HG03378 (cell line): ENCODE results near the gene PCDHGA8.
"Not testable (repeated sequence)": the region's sequence is repeated elsewhere in the genome, so short reads cannot be mapped to it uniquely, and the experiment has no call there.

Experiments
- ATAC-seq: cut with Tn5 transposase; IDR thresholded peaks from one replicate; pipeline ENCODE4 v1.9.1; 2021; ENCODE audit warnings: mild to moderate bottlenecking, moderate library complexity; ENCODE audit not compliant: unreplicated experiment

The PCDHGA8 gene

GRCh38 chr5:141369994-141370848 is 22.2 kb upstream of the PCDHGA8 start, which contains the start of gene PCDHGB3:
TSS of gene PCDHGB3 (plus strand) at chr5:141370242. CDS start at chr5:141370395, 153 bp downstream.
- peak; percentile 95 for ATAC-seq

DNA sequence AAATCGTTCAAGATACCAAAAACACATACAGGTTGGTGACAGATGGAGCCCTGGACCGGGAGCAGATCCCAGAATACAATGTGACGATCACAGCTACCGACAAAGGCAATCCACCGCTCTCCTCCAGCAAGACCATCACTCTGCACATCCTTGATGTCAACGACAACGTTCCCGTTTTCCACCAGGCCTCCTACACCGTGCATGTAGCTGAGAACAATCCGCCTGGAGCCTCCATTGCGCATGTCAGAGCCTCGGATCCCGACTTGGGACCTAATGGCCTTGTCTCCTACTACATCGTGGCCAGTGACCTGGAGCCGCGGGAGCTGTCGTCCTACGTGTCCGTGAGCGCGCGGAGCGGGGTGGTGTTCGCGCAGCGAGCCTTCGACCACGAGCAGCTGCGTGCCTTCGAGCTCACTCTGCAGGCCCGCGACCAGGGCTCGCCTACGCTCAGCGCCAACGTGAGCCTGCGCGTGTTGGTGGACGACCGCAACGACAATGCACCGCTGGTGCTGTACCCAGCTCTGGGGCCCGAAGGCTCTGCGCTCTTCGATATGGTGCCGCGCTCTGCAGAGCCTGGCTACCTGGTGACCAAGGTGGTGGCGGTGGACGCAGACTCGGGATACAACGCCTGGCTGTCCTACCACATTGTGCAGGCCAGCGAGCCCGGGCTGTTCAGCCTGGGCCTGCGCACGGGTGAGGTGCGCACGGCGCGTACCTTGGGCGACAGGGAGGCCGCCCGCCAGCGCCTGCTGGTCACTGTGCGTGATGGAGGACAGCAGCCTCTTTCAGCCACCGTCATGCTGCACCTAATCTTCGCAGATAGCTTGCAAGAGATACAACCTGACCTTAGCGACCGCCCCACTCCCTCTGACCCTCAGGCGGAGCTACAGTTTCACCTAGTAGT is 20.6 kb upstream of the PCDHGA8 start:
- ATAC-seq, result no peak

- ATAC-seq, result no peak
Measured at GRCh38 chr5:141373673-141374317, 18.6 kb upstream of the PCDHGA8 start, which contains the start of gene PCDHGA6. TSS of gene PCDHGA6 (plus strand) at chr5:141373891. CDS start at chr5:141374084, 193 bp downstream.

DNA sequence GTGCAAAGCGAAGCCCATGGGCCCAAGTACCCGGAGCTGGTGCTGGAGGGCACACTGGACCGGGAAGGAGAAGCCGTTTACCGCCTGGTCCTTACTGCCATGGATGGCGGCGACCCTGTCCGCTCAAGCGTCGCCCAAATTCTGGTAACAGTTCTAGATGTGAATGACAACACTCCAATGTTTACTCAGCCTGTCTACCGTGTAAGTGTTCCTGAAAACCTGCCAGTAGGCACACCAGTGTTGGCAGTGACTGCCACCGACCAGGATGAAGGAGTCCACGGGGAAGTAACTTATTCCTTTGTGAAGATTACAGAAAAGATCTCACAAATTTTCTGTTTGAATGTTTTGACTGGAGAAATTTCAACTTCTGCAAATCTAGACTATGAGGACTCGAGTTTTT is 17.8 kb upstream of the PCDHGA8 start:
- ATAC-seq, result no peak

GRCh38 chr5:141375444-141376155 is 16.8 kb upstream of the PCDHGA8 start:
- ATAC-seq, result not testable (repeated sequence)

- no peak for ATAC-seq
Measured at GRCh38 chr5:141382469-141383294, 9.8 kb upstream of the PCDHGA8 start, which contains the start of gene PCDHGA7. TSS of gene PCDHGA7 (plus strand) at chr5:141382742. CDS start at chr5:141382900, 158 bp downstream.

DNA sequence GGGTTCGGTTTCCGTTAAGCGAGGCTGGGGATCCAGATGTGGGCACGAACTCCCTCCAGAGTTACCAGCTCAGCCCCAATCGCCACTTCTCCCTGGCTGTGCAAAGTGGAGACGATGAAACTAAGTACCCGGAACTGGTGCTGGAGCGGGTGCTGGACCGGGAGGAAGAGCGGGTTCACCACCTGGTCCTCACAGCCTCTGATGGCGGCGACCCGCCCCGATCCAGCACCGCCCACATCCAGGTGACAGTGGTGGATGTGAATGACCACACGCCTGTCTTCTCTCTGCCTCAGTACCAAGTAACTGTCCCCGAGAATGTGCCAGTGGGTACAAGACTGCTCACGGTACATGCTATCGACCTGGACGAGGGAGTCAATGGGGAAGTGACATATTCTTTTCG is 9.1 kb upstream of the PCDHGA8 start:
- ATAC-seq, result no peak

GRCh38 chr5:141384471-141385267 is 7.8 kb upstream of the PCDHGA8 start:
- no peak for ATAC-seq

DNA sequence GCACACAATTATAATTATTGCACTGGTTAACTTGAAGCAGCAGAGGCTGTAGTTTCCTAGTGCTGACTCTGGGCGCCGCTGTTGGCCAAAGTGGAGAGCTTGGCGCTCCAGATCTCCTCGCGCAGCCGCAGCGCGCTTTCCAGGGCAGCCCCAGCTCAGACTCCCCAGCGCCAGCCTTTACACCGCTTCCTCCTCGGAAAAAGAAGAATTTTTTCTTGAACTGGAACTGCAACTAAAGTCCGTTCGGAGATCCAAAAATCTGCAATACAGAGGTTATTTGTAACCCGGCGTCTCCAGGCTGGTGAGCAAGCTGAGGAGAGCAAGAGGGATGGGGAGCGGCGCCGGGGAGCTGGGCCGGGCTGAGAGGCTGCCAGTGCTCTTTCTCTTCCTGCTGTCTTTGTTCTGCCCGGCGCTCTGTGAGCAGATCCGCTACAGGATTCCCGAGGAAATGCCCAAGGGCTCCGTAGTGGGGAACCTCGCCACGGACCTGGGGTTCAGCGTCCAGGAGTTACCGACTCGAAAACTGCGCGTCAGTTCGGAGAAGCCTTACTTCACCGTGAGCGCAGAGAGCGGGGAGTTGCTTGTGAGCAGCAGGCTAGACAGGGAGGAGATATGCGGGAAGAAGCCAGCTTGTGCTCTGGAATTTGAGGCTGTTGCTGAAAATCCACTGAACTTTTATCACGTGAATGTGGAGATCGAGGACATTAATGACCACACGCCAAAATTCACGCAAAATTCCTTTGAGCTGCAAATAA is 4.7 kb upstream of the PCDHGA8 start, which contains the start of gene PCDHGB4:
PCDHGB4 (plus strand) TSS at position 142 of the 755 bp plus-strand sequence; CDS start at position 329, 187 bp downstream.
- ATAC-seq, result peak; percentile 54

DNA sequence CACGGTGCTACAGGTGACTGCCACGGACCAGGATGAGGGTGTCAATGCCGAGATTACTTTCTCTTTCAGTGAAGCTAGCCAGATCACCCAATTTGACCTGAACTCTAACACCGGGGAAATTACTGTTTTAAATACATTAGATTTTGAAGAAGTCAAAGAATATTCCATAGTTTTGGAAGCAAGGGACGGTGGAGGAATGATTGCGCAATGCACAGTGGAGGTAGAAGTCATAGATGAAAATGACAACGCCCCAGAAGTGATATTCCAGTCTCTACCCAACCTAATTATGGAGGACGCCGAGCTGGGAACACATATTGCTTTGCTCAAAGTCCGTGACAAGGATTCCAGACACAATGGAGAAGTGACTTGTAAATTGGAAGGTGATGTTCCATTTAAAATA is 3.8 kb upstream of the PCDHGA8 start:
- ATAC-seq, result no peak

DNA sequence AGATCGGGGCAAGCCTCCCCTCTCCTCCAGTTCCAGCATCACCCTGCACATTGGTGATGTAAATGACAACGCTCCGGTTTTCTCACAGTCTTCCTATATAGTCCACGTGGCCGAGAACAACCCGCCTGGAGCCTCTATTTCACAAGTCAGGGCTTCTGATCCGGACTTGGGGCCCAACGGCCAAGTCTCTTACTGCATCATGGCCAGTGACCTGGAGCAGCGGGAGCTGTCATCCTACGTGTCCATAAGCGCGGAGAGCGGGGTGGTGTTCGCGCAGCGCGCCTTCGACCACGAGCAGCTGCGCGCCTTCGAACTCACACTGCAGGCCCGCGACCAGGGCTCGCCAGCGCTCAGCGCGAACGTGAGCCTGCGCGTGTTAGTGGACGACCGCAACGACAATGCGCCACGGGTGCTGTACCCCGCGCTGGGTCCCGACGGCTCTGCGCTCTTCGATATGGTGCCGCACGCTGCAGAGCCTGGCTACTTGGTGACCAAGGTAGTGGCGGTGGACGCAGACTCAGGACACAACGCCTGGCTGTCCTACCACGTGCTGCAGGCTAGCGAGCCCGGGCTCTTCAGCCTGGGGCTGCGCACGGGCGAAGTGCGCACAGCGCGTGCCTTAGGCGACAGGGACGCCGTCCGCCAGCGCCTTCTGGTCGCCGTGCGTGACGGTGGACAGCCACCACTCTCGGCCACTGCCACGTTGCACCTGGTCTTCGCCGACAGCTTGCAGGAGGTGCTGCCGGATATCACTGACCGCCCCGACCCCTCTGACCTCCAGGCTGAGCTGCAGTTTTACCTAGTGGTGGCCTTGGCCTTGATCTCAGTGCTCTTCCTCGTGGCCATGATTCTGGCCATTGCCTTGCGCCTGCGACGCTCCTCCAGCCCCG is 3.0 kb upstream of the PCDHGA8 start:
- no peak for ATAC-seq

GRCh38 chr5:141393267-141393666 is 834 bp downstream of the PCDHGA8 start:
- ATAC-seq, result no peak

DNA sequence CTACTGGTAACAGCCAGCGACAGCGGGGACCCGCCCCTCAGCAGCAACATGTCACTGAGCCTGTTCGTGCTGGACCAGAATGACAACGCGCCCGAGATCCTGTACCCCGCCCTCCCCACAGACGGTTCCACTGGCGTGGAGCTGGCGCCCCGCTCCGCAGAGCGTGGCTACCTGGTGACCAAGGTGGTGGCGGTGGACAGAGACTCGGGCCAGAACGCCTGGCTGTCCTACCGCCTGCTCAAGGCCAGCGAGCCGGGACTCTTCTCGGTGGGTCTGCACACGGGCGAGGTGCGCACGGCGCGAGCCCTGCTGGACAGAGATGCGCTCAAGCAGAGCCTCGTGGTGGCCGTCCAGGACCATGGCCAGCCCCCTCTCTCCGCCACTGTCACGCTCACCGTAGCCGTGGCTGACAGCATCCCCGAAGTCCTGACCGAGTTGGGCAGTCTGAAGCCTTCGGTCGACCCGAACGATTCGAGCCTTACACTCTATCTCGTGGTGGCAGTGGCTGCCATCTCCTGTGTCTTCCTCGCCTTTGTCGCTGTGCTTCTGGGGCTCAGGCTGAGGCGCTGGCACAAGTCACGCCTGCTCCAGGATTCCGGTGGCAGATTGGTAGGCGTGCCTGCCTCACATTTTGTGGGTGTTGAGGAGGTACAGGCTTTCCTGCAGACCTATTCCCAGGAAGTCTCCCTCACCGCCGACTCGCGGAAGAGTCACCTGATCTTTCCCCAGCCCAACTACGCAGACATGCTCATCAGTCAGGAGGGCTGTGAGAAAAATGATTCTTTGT is 2.2 kb downstream of the PCDHGA8 start:
- not testable (repeated sequence) for ATAC-seq

- ATAC-seq, result peak; percentile 93
Measured at GRCh38 chr5:141397756-141398551, 5.5 kb downstream of the PCDHGA8 start, which contains the start of gene PCDHGB5. TSS of gene PCDHGB5 (plus strand) at chr5:141397947. CDS start at chr5:141398128, 181 bp downstream.

DNA sequence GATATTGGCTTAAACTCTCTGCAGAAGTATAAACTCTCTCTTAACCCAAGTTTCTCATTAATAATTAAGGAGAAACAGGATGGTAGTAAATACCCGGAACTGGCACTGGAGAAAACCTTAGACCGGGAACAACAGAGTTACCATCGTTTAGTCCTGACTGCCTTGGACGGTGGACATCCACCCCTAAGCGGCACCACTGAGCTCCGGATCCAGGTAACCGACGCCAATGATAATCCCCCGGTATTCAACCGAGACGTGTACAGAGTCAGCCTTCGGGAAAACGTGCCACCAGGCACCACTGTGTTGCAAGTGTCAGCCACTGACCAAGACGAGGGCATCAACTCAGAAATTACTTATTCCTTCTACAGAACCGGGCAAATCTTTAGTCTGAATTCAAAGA is 6.2 kb downstream of the PCDHGA8 start:
- ATAC-seq, result no peak
